M059J (cell line): ENCODE data around the gene IL15. TPM values are rescaled to one million over a fixed set of nuclear protein-coding genes. Genes with fewer than 3 reads are reported as not detected.
"Not testable (repeated sequence)": the region's sequence is repeated elsewhere in the genome, so short reads cannot be mapped to it uniquely, and the experiment has no call there.

ENCODE experiments used
- DNase-seq: peaks from one replicate; pipeline ENCODE4 v3.0.0-alpha.2; 2012; ENCODE audit warnings: low read depth
- total RNA-seq: library from RNA; depleted of rRNA; stranded (reverse); fragments of >200 nt; shearing (Covaris generic); gene quantifications from 2 replicates; pipeline ENCODE4 v1.2.3, GENCODE V29; 2014; rRNA removed

The IL15 gene
- total RNA-seq, result 8.1 and 9.0 TPM in 2 replicates

DNA sequence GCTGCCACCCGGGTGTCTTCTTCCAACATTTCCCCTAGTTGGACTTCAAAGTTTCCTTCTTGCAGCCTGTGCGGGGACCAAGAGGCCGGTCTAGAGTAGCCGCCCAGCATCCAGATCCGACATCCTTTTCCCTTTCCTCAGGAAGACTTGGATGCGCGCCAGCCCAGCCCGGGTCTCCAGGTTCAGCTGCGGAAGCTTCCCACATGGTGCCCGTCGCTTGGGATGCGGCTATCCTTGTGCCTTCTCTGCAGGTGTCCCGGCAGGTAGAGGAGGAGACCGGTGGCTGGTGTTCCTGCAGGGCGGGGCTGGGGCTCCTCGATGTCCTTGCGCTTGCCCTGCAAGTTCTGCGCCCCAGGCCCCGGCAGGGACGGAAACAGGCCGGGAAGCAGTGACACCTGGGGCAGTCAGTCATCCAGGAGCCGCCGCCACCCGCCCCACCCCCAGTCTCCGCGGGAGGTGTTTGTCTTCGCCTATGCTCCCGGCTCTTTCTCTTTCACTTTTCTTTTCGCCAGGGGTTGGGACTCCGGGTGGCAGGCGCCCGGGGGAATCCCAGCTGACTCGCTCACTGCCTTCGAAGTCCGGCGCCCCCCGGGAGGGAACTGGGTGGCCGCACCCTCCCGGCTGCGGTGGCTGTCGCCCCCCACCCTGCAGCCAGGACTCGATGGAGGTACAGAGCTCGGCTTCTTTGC is at the start of gene IL15:
TSS of gene IL15 (plus strand) at position 502 of the 689 bp plus-strand sequence. CDS start 82,882 bp downstream, outside the sequence.
- peak; percentile 77 for DNase-seq

GRCh38 chr4:141587897-141588296 is 48.5 kb upstream of the IL15 start:
- peak; percentile 32 for DNase-seq

DNA sequence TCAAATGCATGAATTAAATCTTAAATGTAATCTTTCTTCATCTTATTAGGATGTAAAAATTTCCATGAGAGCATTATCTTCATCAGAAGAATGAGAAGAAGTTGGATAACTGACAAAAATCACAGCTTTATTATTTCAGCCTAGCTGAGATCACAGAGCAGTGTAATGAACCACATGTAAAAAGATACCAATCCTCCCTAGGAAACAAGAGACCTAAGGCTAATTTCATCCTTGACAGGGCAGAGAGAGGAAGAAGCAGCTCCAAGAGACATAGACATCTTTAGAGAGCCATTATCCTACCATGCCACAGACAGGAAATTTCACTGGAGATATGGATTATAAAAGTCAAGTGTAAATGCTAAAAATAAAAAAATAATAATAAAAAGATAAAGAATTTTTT is 40.9 kb upstream of the IL15 start:
- DNase-seq, result no peak

- DNase-seq, result no peak
Measured at GRCh38 chr4:141599853-141600252, 36.5 kb upstream of the IL15 start.

DNA sequence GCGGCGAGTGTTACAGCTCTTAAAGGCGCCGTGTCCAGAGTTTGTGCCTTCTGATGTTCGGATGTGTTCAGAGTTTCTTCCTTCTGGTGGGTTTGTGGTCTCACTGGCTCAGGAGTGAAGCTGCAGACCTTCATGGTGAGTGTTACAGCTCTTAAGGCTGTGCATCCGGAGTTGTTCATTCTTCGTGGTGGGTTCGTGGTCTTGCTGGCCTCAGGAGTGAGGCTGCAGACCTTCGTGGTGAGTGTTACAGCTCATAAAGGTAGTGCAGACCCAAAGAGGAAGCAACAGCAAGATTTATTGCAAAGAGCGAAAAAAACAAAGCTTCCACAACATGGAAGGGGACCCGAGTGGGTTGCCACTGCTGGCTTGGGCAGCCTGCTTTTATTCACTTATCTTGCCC is 31.7 kb upstream of the IL15 start:
- DNase-seq, result not testable (repeated sequence)

DNA sequence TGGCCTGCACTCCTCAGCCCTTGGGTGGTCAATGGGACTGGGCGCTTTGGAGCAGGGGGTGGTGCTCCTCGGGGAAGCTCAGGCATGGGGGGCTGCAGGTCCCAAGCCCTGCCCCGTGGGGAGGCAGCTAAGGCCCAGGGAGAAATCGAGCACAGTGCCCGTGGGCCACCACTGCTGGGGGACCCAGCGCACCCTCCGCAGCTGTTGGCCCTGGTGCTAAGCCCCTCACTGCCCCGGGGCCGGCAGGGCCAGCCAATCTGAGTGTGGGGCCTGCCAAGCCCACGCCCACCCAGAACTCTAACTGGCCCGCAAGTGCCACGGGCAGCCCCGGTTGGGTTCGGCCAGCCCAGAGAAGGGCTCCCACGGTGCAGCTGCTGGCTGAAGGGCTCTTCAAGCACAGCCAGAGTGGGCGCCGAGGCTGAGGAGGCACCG is 30.9 kb upstream of the IL15 start:
- DNase-seq, result no peak

- DNase-seq, result peak; percentile 6
Measured at GRCh38 chr4:141609243-141609642, 27.1 kb upstream of the IL15 start.

GRCh38 chr4:141610365-141610764 is 26.0 kb upstream of the IL15 start:
- DNase-seq, result no peak

GRCh38 chr4:141614878-141615586 is 21.4 kb upstream of the IL15 start:
- no peak for DNase-seq

DNA sequence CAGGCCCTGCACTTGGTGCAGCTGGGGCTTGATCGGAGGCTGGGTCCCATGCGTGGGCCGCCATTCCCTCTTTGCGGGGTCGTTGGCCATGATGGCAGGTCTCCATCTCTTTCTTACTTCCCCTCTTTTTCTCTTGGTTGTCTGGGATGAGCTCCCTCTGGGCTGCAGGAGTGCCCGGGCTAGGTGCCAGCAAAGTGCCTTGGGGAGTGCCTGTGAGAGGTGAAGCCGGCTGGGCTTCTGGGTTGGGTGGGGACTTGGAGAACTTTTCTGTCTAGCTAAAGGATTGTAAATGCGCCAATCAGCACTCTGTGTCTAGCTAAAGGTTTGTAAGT is 20.8 kb upstream of the IL15 start:
- not testable (repeated sequence) for DNase-seq

- DNase-seq, result no peak
Measured at GRCh38 chr4:141620715-141621114, 15.7 kb upstream of the IL15 start.

- no peak for DNase-seq
Measured at GRCh38 chr4:141625023-141625422, 11.4 kb upstream of the IL15 start.

DNA sequence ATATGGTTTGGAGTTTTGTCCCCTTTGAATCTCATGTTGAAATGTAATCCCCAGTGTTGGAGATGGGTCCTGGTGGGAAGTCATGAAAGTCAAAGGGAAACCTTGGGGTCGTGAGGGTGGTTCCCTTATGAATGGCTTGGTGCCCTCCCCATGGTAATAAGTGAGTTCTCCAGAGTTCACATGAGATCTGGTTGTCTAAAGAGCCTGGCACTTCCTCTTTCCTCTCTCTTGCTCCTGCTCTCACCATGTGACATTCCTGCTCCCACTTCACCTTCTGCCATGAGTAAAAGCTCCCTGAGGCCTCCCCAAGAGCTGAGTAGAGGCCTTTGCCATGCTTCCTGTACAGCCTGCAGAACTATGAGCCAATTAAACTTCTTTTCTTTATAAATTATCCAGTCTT is 5.5 kb upstream of the IL15 start:
- DNase-seq, result no peak

- no peak for DNase-seq
Measured at GRCh38 chr4:141635736-141636081, 674 bp upstream of the IL15 start.

DNA sequence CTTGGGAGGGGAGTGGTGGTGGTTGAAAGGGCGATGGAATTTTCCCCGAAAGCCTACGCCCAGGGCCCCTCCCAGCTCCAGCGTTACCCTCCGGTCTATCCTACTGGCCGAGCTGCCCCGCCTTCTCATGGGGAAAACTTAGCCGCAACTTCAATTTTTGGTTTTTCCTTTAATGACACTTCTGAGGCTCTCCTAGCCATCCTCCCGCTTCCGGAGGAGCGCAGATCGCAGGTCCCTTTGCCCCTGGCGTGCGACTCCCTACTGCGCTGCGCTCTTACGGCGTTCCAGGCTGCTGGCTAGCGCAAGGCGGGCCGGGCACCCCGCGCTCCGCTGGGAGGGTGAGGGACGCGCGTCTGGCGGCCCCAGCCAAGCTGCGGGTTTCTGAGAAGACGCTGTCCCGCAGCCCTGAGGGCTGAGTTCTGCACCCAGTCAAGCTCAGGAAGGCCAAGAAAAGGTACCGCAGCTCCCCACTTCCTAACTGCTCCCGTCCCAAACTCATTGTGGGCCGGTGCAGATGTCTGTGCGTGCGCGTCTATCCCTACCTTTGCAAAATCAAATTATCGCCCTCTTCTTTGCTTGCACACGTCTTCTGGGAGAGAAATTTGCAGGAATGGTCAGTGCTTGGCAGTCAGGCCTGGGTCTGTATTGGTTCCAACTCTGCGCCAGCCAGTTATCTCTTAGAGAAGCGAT is 533 bp downstream of the IL15 start:
- peak; percentile 68 for DNase-seq

DNA sequence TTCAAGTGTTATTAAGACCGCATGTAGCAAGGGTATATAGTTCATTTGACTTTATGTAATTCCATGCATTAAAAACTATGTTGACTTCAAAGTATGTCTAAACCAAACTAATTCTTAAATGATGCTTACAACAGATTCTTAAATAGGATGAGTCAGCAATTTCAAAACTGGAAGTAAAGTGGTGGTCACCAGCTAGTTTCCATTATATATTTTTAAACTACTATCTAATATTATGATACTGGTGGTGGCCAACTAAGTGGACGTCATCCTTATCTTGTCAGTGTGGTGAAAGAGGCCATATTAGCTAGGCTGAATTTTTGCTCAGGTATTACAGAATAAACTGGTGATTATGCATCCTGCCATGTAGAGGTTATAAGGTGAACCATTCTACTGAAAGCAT is 1.2 kb downstream of the IL15 start:
- no peak for DNase-seq

DNA sequence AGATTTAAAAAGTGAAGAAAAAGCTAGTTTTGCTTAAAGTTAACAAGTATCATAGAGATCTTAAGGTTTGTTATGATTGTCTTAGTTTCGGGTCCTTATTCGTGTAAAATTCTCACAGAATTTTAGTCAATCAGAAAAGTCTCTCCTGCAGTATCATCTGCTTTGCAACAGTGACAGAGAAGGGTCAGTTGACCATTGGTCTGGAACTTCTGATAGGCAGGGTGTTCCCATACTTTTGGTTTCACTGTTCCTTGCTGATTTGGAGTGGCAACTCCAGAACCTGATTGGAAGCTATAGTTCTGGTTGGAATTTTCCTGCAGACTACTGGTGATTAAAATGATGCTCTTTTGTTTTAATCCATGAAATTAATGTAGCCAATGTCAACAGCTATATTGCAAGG is 1.8 kb downstream of the IL15 start:
- DNase-seq, result peak; percentile 47

DNA sequence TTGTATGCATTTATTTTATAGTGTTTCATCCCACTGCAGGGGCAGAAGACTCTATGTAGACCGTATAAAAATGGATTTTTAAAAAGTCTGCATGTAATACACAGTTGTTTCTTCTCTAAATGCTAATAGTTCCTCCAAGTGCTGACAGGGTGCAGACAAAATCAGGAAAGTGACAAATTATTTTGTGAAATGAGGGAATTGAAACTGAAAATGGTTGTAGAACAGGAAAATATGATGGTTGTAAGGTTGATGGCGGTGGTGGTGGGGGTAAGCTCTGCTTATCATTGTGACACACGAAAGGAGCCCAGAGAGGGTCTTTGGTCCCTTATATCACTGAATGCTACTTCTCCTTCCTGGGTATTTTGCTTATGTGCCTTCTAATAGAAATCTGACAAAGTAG is 4.3 kb downstream of the IL15 start:
- DNase-seq, result no peak

GRCh38 chr4:141642063-141642462 is 5.7 kb downstream of the IL15 start:
- no peak for DNase-seq

- no peak for DNase-seq
Measured at GRCh38 chr4:141642711-141643110, 6.3 kb downstream of the IL15 start.

GRCh38 chr4:141643557-141643956 is 7.2 kb downstream of the IL15 start:
- DNase-seq, result peak; percentile 89

GRCh38 chr4:141645611-141646340 is 9.4 kb downstream of the IL15 start:
- DNase-seq, result peak; percentile 83
